GM18508 (cell line): Measurements from ENCODE around the gene GYG1.
"Not testable (repeated sequence)": the region's sequence is repeated elsewhere in the genome, so short reads cannot be mapped to it uniquely, and the experiment has no call there.

Experiments
- ATAC-seq: cut with Tn5 transposase; IDR thresholded peaks from one replicate; pipeline ENCODE4 v1.9.1; 2021; ENCODE audit warnings: moderate number of reproducible peaks; ENCODE audit not compliant: insufficient read depth, unreplicated experiment

The GYG1 gene

DNA sequence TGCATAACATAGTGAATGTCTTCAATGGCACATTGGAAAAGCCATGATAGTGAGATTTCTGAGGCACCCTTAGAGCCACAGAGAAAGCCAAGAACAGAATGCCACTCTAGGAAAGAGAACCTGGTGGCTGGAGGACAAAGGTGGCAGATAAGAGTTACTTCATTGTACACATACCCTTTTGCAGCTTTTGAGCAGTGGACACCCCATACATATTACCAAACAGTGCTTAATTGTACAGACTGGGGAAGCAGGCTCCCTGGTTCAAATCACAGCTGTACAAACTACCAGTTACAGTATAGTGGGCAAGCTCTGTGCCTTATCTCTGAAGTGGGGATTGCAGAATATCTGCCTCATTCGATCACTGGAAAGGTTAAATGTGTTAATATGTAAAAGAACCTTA lies 10.1 kb upstream of the GYG1 start:
- ATAC-seq: no peak

DNA sequence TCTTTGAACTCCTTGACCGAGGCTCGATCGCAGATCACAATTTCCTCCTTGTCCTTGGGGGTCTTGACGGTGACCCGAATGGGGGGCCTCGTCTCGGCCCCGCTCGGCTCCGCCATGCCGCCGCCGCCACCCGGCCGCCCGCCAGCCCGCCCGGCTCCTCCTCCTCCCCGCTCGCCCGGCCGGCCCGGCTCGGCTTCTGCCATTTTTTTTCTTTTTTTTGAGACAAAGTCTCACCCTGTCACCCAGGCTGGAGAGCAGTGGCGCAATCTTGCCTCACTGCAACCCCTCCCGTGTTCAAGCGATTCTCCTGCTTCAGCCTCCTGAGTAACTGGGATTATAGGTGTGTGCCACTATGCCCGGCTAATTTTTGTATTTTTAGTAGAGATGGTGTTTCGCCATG lies 3.8 kb upstream of the GYG1 start:
- ATAC-seq: not testable (repeated sequence)

DNA sequence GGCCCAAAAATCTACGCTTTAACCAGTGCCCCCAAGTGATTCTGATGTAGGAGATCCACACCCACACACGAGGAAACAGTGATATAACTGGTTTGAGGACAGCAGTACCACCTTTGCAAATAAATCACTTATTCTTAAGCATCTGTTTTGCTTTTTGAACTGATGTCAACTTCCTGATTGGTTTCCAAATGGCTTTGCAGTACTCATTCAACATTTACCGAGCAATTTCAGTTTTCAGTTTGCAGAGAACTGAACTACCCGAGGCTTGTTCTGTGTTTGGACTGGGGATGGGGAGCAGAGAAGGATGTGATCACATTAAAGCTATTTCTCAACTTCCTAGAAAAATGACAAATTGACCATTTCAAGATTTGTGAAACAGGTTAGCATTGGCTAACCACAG lies 1.1 kb upstream of the GYG1 start:
- ATAC-seq: peak; percentile 47

DNA sequence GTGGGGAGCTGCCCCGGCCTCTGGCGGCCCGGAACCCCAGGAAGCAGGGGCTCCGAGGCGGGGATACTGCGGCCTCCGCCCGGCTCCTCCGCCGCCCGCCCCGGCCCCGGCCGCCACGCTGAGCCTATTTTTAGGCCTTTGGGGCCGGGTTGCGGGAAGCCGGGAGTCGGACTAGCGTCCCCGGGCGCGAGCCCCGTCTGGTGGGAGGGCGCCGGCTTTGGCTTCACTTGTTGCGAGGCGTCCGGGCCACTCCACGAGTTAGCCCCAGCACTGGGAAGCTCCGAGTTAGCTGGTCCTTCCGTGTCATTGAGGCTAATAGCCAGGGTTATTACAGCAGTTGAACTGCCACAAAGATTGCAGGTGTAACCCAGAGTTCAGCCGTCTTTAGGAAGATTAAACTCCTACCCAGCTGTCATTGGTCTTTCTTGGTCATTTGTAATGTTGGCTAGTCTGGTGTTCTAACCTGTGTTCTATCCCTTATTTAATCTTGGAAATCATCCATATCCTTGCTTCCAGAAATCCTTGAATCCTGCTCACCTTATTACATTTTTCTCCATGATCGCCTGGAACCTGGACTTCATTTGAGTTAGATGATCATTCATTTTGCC lies 791 bp downstream of the GYG1 start:
- ATAC-seq: peak; percentile 15

DNA sequence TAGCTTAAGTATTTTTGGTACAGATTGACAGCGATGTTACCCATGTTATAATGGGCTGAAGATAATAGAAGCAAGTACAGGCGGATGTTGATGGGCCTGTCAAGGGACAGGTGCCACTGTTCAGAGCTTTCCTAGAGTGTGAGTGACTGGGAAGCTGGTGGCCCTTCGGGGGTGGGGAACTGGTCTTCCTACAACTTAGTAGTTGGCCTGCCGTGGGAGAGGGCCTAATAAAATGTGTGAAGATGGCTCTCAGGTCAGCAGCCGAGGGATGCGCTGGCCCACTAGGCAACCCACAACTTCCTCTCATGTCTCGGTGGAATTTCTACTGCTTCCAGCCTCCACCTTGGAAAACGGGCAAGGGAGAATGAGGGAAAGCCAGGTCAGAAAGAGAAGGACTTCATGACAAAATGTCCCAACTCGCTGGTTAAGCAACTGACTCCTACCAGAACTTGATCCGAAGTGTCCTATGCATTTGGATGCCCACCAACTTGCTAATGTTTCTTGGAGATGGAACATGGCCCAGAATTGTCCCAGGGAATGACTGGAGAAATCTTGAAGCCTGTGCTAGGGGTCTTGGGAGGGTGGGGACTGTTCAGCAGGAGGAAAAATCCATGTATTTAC lies 1.4 kb downstream of the GYG1 start:
- ATAC-seq: no peak

DNA sequence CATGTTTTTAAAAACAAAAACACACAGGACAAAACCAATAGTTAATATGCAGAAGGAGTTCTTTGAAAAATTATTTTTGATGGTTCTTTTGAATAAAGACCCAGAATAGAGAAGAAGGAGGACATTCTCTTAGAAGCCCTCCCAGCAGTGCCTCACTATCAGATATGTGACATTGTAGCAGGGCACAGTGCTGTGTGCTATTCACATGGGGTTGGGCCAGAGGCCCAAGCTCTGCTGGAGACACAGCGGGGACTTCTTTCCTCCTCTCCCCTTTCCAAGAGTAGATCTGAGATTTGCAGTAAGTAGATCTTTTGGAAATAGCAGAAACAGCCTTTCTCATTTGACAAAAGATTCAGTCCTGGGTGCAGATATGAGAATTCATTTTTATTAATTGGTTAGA lies 6.3 kb downstream of the GYG1 start:
- no peak for ATAC-seq

DNA sequence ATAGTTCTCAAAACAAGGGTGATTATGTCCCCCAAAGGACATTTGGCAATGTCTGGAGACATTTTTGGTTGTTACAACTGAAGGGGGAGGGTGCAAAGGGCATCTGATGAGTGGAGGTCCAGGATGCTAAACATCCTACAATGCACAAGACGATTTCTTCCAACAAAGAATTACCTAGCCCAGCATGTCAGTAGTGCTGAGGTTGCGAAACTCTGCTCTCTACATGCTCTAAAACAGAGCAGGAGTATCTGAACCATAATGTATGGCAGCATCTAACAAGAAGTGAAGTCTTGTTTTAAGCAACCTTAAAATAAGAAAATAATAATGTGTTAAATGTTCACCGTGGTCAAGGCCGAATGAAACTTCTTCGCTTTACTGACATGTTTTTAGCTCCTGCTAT lies 7.0 kb downstream of the GYG1 start:
- no peak for ATAC-seq

DNA sequence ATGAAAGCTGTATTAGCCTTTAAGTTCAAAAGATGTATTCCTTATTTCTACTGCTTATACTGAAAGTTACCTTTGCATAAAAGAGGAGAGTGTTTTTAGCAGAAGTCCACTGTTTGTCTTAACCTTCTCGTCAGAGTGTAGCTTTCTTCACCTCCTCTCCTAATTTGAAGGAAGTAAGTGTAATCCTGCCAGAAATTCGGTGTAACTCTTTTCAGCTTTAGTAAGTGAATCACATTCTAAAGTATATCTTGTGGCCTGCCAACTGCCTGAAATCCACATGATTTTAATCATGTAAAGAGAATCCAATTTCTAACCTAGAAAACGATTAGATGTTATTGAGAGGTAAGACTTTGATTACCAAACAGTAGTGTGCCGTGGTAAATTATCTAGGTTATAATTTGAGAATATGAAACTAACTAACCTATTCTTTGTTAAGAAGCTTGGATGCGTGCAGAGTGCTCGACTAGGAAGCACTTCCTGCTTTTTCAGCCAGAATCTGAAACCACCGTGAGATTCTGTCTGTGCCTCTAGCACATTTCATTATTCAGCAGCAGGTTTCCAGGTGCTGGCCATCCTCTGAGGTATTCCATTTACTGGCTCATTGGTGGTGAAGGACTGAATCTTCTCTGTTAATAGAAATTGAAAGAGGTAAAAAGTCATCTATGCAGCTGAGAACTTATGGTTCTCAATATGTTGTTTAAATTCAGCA lies 7.5 kb downstream of the GYG1 start:
- ATAC-seq: no peak

DNA sequence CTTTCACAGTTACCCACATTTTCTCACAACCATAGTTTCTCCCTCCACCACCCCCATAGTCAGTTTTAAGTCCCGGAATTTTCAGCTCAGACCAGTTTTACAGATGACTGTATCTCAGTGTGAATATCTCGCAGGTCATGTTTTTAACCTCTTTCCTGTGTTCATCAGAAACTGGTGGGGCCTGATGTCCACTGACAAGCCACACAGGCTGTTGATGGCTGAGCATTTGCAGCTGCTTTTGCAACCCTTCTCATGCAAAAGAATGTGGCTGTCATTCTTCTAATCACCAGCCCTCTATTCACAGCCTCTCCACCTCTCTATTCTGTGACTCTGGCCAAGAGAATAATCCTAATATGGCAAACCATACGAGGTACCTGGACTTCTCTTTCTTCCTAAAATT lies 8.5 kb downstream of the GYG1 start:
- ATAC-seq: no peak

DNA sequence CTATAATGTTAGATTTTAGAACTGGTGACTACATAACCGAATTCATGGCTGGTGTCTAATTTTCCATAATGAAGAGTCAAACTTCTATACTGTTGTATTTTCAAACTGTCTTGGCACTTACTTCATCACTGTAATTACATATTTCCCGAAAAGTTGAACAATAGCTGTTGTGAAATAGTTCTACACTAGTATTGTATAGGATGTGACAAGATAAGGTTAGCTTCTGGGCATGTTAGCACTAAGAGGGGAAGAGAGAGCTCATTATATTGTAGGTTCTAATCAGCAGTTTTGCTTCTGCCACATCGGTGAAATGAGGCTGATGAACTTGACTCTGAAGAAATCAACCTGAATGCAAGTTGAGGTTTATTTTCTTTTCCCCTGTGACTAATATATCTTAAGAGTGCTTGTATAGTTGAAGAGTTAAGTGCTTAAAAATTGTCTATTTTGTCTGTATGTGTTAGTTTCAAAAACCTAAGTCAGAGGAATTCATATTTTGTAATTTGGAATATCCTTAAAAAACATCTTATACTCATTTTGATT lies 8.9 kb downstream of the GYG1 start:
- no peak for ATAC-seq

DNA sequence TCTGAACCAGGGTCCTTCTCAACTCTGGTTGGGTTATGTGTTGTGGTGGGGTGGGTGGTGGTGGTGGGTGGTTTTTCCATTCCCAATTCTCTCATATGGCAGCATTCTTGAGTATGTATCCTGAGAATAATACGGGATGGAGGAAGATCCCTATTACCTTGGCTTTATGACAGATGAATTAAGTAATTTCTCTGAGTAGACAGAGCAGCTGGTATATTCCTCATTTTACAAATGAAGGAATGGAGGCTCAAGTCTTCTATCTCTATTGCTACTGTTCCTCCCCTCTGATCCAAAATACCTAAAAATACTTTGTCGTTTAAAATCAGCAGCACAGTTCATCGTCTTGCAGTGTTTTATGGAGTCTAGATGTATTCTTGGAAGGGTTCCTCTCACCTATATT lies 10.4 kb downstream of the GYG1 start:
- ATAC-seq: no peak

DNA sequence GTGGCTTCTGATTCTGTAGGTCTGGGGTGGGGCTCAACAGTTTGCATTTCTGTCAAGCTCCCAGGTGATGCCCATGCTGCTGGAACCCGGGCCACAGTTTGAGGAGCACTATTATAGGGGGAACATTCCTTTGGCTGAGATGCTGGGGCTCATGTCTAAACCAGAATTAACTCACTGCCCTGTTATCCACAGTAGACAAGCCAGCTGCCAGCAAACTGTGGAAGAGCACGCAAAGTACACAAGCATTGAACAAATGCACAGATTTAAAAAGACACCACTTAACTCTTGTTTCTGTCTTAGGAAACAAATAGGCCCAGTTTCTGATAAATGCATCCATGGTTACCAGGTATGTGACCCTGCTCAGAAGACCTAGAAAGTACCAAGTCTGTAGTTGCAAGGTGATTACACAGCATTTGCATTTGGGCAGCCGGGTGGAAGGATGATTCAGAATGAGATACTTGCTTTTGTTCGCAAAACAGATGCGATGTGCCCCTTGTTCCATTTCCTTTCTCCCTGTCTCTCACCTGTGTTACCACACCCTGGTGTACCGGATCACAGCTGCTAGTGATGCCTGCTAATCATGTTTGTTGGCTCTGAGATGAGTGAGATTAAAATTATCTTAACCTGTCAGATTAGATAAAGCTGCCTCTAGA lies 12.4 kb downstream of the GYG1 start:
- peak; percentile 82 for ATAC-seq

DNA sequence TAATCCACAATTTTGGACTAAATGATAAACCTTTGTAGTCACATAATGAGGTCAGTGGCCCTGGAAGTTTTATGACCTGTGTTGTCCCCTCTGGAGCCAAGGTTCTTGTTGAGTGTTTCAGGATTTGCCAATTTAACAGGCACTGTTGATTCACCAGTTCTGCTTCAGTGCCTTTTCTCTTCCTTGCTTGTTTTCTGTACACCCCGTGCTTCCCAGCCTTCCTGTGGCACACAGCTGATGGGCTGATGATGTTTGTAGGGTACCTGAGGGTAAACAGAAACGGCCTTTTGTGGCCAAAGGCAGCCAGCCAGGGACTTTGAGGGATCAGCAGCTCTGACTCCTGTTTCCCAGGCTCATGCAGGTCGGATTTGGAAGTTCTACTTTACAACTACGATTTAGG lies 13.3 kb downstream of the GYG1 start:
- no peak for ATAC-seq

DNA sequence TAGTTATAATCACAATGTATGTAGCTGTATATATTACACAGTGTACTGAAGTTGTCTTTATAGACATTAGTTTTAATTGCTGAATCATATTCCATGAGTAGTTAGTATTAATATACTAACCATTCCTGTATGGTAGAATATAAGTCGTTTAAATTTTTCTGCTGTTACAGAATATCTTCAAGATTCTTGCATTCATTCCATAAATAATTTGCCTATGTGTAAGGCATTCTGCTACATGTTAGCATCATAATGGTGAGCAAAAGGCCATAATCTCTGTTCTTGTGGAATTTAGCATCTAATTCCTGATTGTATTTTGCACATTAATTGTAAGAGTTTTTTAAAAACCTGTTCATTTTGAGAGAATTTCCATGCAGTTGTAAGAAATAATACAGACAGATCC lies 14.1 kb downstream of the GYG1 start:
- no peak for ATAC-seq

DNA sequence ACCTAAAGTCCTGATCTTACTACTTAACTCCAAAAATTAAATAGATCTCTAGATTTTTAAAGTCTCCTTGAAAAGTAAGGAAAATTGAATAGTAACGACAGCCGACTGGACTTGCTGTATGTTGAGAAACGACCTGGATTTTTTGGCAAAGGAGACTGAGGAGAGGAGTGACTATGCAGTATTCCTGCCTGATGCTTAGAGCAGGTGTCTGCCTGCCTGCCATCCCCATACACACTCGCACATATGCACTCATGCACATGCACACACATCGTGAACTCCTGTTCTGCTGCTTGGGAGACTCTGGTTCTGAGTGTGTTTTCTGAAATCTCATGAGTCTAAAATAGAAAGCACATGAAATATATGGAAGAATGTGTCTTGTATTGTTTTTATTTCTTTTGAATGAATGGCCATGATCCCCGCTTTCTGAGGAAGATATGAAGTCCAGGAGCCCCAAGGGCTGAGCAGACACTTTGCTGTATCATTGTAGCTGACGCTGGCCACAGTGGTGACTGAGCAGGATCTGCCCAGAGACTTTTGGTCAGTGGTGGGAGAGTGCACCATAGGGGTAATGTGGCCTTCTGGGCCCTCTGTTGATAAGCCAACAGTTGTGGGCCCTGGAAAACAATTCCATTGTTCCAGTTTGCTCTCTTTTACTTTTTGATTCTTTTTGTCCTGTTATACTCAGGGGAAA lies 16.4 kb downstream of the GYG1 start:
- ATAC-seq: no peak

DNA sequence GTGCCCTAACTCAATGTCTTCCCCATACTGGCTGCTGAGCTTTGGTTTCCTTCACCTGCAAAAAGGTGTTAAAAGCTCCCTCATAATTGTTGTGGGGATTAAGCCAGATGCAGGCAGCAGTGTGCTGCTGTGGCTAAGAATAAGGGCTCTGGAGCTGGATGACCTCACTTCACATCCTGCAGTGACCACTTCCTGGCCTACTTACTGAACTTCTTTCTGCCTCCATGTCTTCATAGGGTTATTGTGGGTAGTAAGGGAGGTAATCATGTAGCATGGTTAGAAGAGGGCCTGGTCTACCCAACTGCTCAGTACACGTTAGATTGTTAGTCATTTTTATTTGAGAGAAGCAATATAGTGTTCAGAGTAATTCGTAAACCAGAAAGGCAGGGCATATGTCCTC lies 18.4 kb downstream of the GYG1 start:
- peak; percentile 94 for ATAC-seq

DNA sequence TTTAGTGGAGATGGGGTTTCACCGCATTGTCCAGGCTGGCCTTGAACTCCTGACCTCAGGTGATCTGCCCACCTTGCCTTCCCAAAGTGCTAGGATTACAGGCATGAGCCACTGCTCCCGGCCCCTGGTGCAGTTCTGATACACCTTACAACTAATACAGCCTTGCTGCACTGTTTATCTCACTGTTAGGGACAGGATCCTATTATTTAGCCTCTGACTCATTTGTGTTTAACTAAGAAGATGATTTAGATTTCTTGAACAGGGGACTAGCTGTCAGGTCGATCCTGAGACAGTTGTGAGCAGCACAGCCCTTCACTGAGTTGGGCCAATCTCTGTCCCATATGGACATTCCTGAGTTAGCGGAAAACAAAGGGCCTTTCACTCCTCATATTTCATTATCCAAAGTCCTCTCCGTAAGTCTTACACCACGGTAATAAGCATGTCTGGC lies 19.2 kb downstream of the GYG1 start:
- ATAC-seq: no peak

DNA sequence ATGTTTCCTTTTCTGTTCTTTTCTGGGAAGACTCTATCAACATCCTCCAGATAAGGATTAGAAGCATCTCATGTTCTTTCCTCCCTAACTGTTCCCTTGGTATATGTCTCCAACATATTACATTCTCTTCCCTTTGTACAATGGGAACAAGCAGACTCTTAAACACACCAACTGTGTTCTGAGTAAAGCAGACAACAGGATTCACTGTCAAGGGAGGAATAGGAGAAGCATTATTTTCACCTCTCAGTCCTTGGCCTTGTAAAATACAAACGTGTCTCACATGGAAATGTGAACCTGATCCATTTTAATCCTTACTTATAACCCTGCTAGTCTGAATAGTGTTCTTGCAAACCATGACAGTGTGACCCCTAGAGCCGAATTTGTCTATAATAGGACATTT lies 19.6 kb downstream of the GYG1 start:
- ATAC-seq: no peak

DNA sequence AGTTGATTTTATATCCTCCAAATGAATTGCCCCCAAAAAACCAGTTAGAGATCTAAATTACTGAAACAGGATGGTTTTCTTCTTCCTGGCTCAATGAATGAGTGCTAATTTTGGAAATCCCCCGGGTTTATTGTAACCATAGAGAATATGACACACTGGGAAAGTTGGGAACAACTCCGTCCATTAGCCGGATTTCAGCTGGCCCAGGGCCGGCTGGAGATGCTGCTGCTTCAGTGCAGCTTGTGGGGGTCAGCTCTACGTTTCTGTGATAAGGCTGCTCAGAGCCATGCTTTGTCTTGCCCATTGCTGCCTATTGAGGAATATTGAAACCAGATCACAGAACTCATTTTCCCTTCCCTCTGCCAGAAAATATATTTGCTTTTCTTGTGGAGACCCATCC lies 20.3 kb downstream of the GYG1 start:
- no peak for ATAC-seq

DNA sequence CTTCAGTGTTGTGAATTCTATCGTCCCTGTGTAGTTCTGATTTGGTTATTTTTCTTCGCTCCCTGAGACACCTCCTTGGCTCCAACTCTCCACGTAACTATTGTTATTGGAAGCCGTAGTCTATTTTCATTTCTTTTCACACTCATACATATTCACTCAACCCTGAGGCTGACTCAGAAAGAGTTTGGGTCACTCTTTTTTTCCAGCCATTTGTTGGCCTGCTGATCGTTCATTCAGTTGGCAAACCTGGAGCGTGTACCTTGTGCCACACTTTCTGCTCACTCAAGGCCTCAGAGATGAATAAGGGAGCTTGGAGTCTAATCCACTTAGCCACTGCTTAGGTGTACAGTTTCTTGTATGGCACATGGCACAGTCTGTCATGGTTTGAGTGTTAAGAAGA lies 22.4 kb downstream of the GYG1 start:
- ATAC-seq: no peak

DNA sequence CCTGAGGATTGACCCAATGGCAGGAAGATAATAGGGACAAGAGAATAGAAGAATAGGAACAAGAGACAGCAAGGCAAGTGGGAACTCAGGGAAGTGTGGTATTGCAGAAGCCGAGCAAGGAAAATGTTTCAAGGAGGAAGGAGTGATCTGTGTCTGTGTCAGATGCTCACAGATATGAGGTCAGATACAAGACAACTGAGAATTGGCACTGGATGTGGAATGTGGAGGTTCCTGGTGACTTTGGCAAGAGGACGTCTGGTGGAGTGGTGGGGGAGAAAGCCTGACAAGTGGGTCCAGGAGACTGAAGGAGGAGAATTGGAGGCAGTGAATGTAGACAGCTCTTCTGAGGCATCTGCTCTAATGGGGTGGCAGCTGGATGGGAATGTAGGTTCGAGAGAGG lies 24.1 kb downstream of the GYG1 start:
- no peak for ATAC-seq
